Suppressor macrophage treated with lipopolysaccharide for 4 hours (primary cell): ENCODE data around the gene SENP7.
"Not testable (repeated sequence)": the region's sequence is repeated elsewhere in the genome, so short reads cannot be mapped to it uniquely, and the experiment has no call there.

Experiments used
- DNase-seq: peaks from one replicate; pipeline ENCODE4 v3.0.0-alpha.2; 2020

SENP7 gene

DNA sequence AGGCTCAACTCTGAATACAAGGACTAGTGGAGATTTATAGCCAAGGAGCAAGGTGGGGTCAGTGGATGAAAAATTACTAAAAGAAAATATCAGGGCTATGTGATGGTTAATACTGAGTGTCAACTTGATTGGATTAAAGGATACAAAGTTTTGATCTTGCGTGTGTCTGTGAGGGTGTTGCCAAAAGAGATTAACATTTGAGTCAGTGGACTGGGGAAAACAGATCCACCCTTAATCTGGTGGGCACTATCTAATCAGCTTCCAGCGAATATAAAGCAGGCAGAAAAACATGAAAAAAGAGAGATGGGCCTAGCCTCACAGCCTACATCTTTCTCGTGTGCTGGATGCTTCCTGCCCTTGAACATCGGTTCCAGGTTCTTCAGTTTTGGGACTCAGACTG lies 14.4 kb upstream of the SENP7 start:
- no peak for DNase-seq

- DNase-seq: no peak
Measured at GRCh38 chr3:101521211-101521701, 8.2 kb upstream of the SENP7 start.

DNA sequence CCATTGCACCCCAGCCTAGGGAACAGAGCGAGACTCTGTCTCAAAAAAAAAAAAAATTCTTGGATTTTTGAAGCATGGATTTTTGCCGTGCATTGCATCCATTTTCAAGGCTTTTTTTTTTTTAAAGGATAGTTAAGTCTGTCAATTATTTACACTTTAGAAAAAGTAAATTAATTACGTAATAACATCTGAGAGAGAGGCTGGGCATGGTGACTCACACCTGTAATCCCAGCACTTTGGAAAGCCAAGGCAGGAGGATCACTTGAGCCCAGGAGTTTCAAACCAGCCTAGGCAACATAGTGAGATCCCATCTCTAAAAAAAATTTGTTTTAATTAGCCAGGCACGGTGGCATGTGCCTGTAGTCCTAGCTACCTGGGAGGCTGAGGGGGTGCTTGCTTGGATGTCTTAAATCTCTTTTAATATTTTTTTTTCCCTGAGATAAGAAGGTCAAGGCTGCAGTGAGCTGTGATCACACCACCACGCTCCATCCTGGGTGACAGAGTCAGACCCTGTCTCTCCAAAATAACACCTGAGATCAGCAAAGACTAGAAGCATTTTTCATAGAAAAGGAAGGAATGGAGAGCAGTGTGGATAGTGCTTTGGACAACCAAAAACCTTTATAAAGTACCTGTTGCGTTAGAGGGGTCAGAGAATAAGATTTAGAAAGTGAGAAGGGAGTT lies 6.8 kb upstream of the SENP7 start:
- DNase-seq: no peak

DNA sequence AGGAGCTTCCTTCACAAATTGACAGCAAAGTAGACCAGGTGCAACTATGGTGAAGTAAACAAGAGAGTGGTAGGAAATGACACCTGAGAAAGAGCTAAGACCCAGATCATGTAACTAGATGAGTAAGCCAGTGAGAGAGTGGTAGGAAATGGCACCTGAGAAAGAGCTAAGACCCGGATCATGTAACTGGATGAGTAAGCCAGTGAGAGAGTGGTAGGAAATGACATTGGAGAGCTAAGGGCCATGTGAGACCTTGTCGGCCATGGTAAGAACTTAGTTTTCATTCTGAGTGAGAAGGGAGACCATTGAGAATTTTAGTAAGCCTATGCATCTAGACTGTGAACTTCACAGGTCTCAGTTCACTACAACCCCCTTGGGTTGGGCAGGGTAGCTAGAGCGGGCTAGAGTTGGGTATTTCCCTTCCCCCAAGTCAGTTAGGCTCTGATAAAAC lies 5.4 kb upstream of the SENP7 start:
- no peak for DNase-seq

- no peak for DNase-seq
Measured at GRCh38 chr3:101513419-101513986, 491 bp upstream of the SENP7 start.

GRCh38 chr3:101512396-101512645 lies 691 bp downstream of the SENP7 start:
- no peak for DNase-seq

- DNase-seq: no peak
Measured at GRCh38 chr3:101509811-101510210, 3.2 kb downstream of the SENP7 start.

- no peak for DNase-seq
Measured at GRCh38 chr3:101509281-101509680, 3.7 kb downstream of the SENP7 start.

GRCh38 chr3:101501783-101502182 lies 11.2 kb downstream of the SENP7 start:
- no peak for DNase-seq

GRCh38 chr3:101500208-101500607 lies 12.8 kb downstream of the SENP7 start:
- no peak for DNase-seq

- no peak for DNase-seq
Measured at GRCh38 chr3:101497803-101498202, 15.2 kb downstream of the SENP7 start.

DNA sequence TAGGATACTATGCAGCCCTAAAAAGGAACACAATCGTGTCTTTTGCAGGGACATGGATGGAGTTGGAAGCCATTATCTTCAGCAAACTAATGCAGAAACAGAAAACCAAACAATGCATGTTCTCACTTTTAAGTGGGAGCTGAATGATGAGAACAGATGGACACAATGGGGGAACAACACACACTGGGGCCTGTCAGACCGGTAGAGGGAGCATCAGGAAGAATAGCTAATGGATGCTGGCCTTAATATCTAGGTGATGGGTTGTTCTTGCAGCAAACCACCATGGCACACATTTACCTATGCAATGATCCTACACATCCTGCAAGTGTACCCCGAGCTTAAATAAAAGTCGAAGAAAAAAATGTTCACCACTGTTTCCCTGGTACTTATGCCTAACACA lies 17.5 kb downstream of the SENP7 start:
- no peak for DNase-seq

GRCh38 chr3:101484805-101485620 lies 28.0 kb downstream of the SENP7 start:
- no peak for DNase-seq

- peak; percentile 7 for DNase-seq
Measured at GRCh38 chr3:101478980-101479379, 34.0 kb downstream of the SENP7 start.

- DNase-seq: not testable (repeated sequence)
Measured at GRCh38 chr3:101474841-101475552, 38.0 kb downstream of the SENP7 start.

DNA sequence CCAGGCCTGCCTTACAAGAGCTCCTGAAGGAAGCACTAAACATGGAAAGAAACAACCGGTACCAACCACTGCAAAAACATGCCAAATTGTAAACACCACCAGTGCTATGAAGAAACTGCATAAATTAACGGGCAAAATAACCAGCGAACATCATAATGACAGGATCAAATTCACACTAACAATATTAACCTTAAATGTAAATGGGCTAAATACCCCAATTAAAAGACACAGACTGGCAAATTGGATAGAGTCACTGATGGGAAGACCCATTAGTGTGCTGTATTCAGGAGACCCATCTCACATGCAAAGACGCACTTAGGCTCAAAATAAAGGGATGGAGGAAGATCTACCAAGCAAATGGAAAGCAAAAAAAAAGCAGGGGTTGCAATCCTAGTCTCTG lies 44.3 kb downstream of the SENP7 start:
- not testable (repeated sequence) for DNase-seq

DNA sequence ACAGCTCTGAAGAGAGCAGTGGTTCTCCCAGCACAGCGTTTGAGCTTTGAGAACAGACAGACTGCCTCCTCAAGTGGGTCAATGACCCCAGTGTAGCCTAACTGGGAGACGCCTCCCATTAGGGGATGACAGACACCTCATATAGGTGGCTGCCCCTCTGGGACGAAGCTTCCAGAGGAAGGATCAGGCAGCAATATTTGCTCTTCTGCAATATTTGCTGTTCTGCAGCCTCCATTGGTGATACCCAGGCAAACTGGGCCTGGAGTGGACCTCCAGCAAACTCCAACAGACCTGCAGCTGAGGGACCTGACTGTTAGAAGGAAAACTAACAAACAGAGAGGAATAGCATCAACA lies 45.7 kb downstream of the SENP7 start:
- DNase-seq: not testable (repeated sequence)

- DNase-seq: no peak
Measured at GRCh38 chr3:101466465-101467309, 46.3 kb downstream of the SENP7 start.

GRCh38 chr3:101464235-101464634 lies 48.8 kb downstream of the SENP7 start:
- DNase-seq: no peak

- DNase-seq: no peak
Measured at GRCh38 chr3:101461451-101461850, 51.6 kb downstream of the SENP7 start.

GRCh38 chr3:101458387-101458786 lies 54.6 kb downstream of the SENP7 start:
- no peak for DNase-seq

DNA sequence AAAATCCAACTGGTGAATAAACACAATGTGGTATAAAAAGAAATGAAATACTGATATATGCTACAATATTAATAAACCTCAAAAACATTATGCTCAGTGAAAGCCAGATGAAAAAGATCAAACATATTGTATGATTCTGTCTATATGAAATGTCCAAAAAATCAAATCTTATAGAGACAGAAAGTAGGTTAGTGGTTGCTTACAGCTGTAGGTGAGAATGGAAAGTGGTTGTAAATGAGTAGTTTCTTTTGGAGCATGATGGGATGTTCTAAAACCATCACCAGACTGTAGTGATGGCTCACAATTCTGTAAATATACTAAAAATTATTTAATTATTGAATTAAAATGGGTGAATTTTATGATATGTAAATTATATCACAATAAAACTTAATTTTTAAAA lies 58.4 kb downstream of the SENP7 start:
- no peak for DNase-seq

DNA sequence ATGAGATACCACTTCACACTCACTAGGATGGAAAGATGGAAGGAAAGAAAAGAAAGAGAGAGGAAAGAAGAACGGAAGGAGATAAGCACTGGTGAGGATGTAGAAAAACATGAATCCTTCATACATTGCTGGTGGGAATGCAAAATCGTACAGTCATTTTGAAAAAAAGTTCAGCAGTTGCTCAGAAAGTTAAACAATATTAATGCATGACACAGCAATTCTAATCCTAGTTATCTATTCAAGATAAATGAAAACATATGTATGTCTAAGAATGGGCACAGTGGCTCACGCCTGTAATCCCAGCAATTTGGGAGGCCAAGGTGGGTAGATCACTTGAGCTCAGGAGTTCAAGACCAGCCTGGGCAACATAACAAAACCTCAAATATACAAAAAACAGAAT lies 59.1 kb downstream of the SENP7 start:
- DNase-seq: no peak
